GM18499 (cell line): ENCODE measurements around the gene ADD3.
A peak's percentile ranks its signal among the peaks of the same experiment; 100 is the strongest.
"Not testable (repeated sequence)": the region's sequence is repeated elsewhere in the genome, so short reads cannot be mapped to it uniquely, and the experiment has no call there.

Experiments used
- ATAC-seq: cut with Tn5 transposase; IDR thresholded peaks from one replicate; pipeline ENCODE4 v1.9.1; 2021; ENCODE audit warnings: moderate number of reproducible peaks; ENCODE audit not compliant: insufficient read depth, unreplicated experiment

Gene ADD3

GRCh38 chr10:109975244-109976190 is 32.3 kb upstream of the ADD3 start:
- ATAC-seq, result no peak

- no peak for ATAC-seq
Observed at GRCh38 chr10:109976681-109977080, 31.1 kb upstream of the ADD3 start.

GRCh38 chr10:109977382-109977806 is 30.4 kb upstream of the ADD3 start:
- ATAC-seq, result no peak

GRCh38 chr10:109978481-109978880 is 29.3 kb upstream of the ADD3 start:
- ATAC-seq, result no peak

GRCh38 chr10:109979215-109979614 is 28.6 kb upstream of the ADD3 start:
- no peak for ATAC-seq

- no peak for ATAC-seq
Observed at GRCh38 chr10:109981650-109982049, 26.1 kb upstream of the ADD3 start.

GRCh38 chr10:109982123-109982522 is 25.7 kb upstream of the ADD3 start:
- ATAC-seq, result no peak

GRCh38 chr10:109982812-109983211 is 25.0 kb upstream of the ADD3 start:
- no peak for ATAC-seq

GRCh38 chr10:109984013-109984412 is 23.8 kb upstream of the ADD3 start:
- ATAC-seq, result no peak

- not testable (repeated sequence) for ATAC-seq
Observed at GRCh38 chr10:109985768-109986167, 22.0 kb upstream of the ADD3 start.

GRCh38 chr10:109987452-109988211 is 20.2 kb upstream of the ADD3 start:
- no peak for ATAC-seq

GRCh38 chr10:109988212-109988596 is 19.6 kb upstream of the ADD3 start:
- ATAC-seq, result no peak

- ATAC-seq, result no peak
Observed at GRCh38 chr10:109991266-109991855, 16.4 kb upstream of the ADD3 start.

GRCh38 chr10:109992485-109992884 is 15.3 kb upstream of the ADD3 start:
- no peak for ATAC-seq

GRCh38 chr10:109993551-109994330 is 14.0 kb upstream of the ADD3 start:
- no peak for ATAC-seq

GRCh38 chr10:109994711-109995577 is 12.8 kb upstream of the ADD3 start:
- ATAC-seq, result no peak

GRCh38 chr10:109995595-109995994 is 12.2 kb upstream of the ADD3 start:
- ATAC-seq, result no peak

- ATAC-seq, result peak; percentile 66
Observed at GRCh38 chr10:109996225-109996624, 11.6 kb upstream of the ADD3 start.

GRCh38 chr10:109996766-109997171 is 11.0 kb upstream of the ADD3 start:
- no peak for ATAC-seq
